Measurements from ENCODE around the gene AKT3. TPM values are rescaled to one million over a fixed set of nuclear protein-coding genes. Genes with fewer than 3 reads are reported as not detected.

The AKT3 gene
- total RNA-seq, 1 experiment from 2014 or later: 133 TPM

DNA sequence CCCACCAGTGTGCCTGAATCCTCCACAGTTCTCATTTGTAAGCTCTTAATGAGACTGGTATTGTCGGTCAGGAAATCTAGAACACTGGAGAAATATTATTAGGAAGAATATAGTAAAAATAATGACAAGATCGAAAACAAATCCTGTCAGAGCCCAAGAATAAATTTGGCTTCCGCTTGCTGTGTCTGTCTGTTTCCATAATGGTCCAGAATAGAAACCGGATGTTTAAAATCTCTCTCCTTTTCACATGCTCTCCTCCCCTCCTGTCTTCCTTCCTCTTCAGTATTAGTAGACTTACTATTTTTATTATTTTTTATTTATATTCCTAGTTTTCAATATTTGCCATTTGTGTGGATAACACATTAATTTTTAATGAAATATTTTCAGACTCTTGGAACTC is 406.5 kb downstream of the AKT3 start:
- H3K36me3 ChIP-seq (ENCODE audit: low read depth): no peaks in the 10 kb centered on the region
- H3K4me2 ChIP-seq: no peak overlapping the region
- no peak for TF ChIP-seq CTCF (conservative IDR thresholded peaks at IDR 0.05)
- TF ChIP-seq EZH2 (IDR thresholded peaks at IDR 0.05; ENCODE audit: low read depth): no peak
- intact Hi-C loops (cut with micrococcal nuclease; ENCODE audit: unreplicated experiment): no loop called here
- no peaks in the 10 kb centered on the region for H4K20me1 ChIP-seq (ENCODE audit: insufficient read depth)
- no peak overlapping the region for H2AFZ ChIP-seq
- no peaks in the 10 kb centered on the region for H3K9me3 ChIP-seq (ENCODE audit: insufficient read depth, low read depth)
- H3K4me1 ChIP-seq (replicated peaks; ENCODE audit: insufficient read depth): no peaks in the 10 kb centered on the region
- ChIA-PET POLR2A (ENCODE audit: unreplicated experiment) (no interaction called here), CTCF (no interaction called here)
- H3F3A ChIP-seq (ENCODE audit: insufficient read depth, low read depth): no peaks in the 10 kb centered on the region
- H3K27me3 ChIP-seq (ENCODE audit: insufficient read depth, low read depth): no peaks in the 10 kb centered on the region
- no peaks in the 10 kb centered on the region for H3K9me2 ChIP-seq (ENCODE audit: insufficient read depth)
- BruUV-seq (replicated peaks): no TSS peak
- DNase-seq: no peak
- H3K27ac ChIP-seq: no peak overlapping the region
- H3K4me3 ChIP-seq: no peak overlapping the region
- no peaks in the 10 kb centered on the region for H3K79me2 ChIP-seq (ENCODE audit: low read depth)

GRCh38 chr1:243441601-243442000 is 408.4 kb downstream of the AKT3 start:
- H3K9me3 ChIP-seq (ENCODE audit: insufficient read depth, low read depth): no peaks in the 10 kb centered on the region
- no peaks in the 10 kb centered on the region for H3K36me3 ChIP-seq (ENCODE audit: low read depth)
- H3K4me3 ChIP-seq: no peak overlapping the region
- H3K4me2 ChIP-seq: no peak overlapping the region
- H3K9me2 ChIP-seq (ENCODE audit: insufficient read depth): no peaks in the 10 kb centered on the region
- no TSS peak for BruUV-seq (replicated peaks)
- no peak for DNase-seq
- no peaks in the 10 kb centered on the region for H4K20me1 ChIP-seq (ENCODE audit: insufficient read depth)
- no peak overlapping the region for H2AFZ ChIP-seq
- CTCF ChIA-PET: no interaction called here
- H3K4me1 ChIP-seq (replicated peaks; ENCODE audit: insufficient read depth): no peaks in the 10 kb centered on the region
- TF ChIP-seq CTCF (conservative IDR thresholded peaks at IDR 0.05): no peak
- TF ChIP-seq EZH2 (IDR thresholded peaks at IDR 0.05; ENCODE audit: low read depth): no peak
- H3K27ac ChIP-seq: no peak overlapping the region
- no peaks in the 10 kb centered on the region for H3F3A ChIP-seq (ENCODE audit: insufficient read depth, low read depth)
- no peaks in the 10 kb centered on the region for H3K27me3 ChIP-seq (ENCODE audit: insufficient read depth, low read depth)
- intact Hi-C loops (cut with micrococcal nuclease; ENCODE audit: unreplicated experiment): no loop called here
- no peaks in the 10 kb centered on the region for H3K79me2 ChIP-seq (ENCODE audit: low read depth)
- POLR2A ChIA-PET (ENCODE audit: unreplicated experiment): no interaction called here

GRCh38 chr1:243440406-243440805 is 409.6 kb downstream of the AKT3 start:
- Histone ChIP-seq H3K79me2 (ENCODE audit: low read depth) (no peaks in the 10 kb centered on the region), H3K9me3 (ENCODE audit: insufficient read depth, low read depth) (no peaks in the 10 kb centered on the region), H3K9me2 (ENCODE audit: insufficient read depth) (no peaks in the 10 kb centered on the region), H3K36me3 (ENCODE audit: low read depth) (no peaks in the 10 kb centered on the region), H3K4me2 (no peak overlapping the region), H4K20me1 (ENCODE audit: insufficient read depth) (no peaks in the 10 kb centered on the region), H3K4me1 (replicated peaks; ENCODE audit: insufficient read depth) (no peaks in the 10 kb centered on the region), H3K27me3 (ENCODE audit: insufficient read depth, low read depth) (no peaks in the 10 kb centered on the region), H3K27ac (no peak overlapping the region), H3F3A (ENCODE audit: insufficient read depth, low read depth) (no peaks in the 10 kb centered on the region), H3K4me3 (no peak overlapping the region), H2AFZ (no peak overlapping the region)
- no TSS peak for BruUV-seq (replicated peaks)
- DNase-seq: no peak
- TF ChIP-seq EZH2 (IDR thresholded peaks at IDR 0.05; ENCODE audit: low read depth) (no peak), CTCF (conservative IDR thresholded peaks at IDR 0.05) (no peak)
- intact Hi-C loops (cut with micrococcal nuclease; ENCODE audit: unreplicated experiment): no loop called here
- POLR2A ChIA-PET (ENCODE audit: unreplicated experiment): no interaction called here
- CTCF ChIA-PET: no interaction called here

Measured in PC-9 (cell line).